ENCODE data around the gene SLC13A3.

Gene SLC13A3

GRCh38 chr20:46520540-46520939 is 130.7 kb downstream of the SLC13A3 start:
- H3K27me3 ChIP-seq (replicated peaks in 2 of 5; ENCODE audit: control insufficient read depth in 4 of 5, insufficient read depth in 5 of 5, low read length in 4 of 5): peaks cover 0 to 1% (median 0%) of the 10 kb centered on the region in 5 experiments
- ChIA-PET CTCF (interaction anchor here (0.9 to 3.9 kb wide), 14 partner anchors 10 to 179 kb away, joined by 3 to 29 read pairs (median 6); partner anchors contain the start of gene OCSTAMP), POLR2A (no interaction called here)
- DNase-seq: no peak
- no peak overlapping the region for H3K27ac ChIP-seq (ENCODE audit: insufficient read depth in 1 of 2, low read depth in 1 of 2, low read length in 2 of 2, poor library complexity in 1 of 2, severe bottlenecking in 2 of 2)
- H3K9me3 ChIP-seq (ENCODE audit: control extremely low read depth in 1 of 5, control insufficient read depth in 4 of 5, insufficient read depth in 2 of 5, low read depth in 1 of 5, low read length in 4 of 5): peaks cover 0 to 1% (median 0%) of the 10 kb centered on the region in 5 experiments
- no peak overlapping the region for H3K4me3 ChIP-seq (ENCODE audit: control insufficient read depth in 1 of 7, extremely low read depth in 1 of 7, insufficient read depth in 4 of 7, low read depth in 2 of 7, low read length in 6 of 7)
- no peaks in the 10 kb centered on the region for H3K36me3 ChIP-seq (ENCODE audit: control insufficient read depth in 4 of 4, insufficient read depth in 4 of 4, low read length in 3 of 4)
- H3K4me1 ChIP-seq (ENCODE audit: control extremely low read depth in 1 of 4, control insufficient read depth in 4 of 4, insufficient read depth in 4 of 4, low read length in 3 of 4): no peaks in the 10 kb centered on the region
- WGBS (ENCODE audit: insufficient coverage): 90% methylated on average over 2 of the region's 4 CpGs

GRCh38 chr20:46519471-46520068 is 131.7 kb downstream of the SLC13A3 start:
- Histone ChIP-seq H3K27ac (ENCODE audit: insufficient read depth in 1 of 2, low read depth in 1 of 2, low read length in 2 of 2, poor library complexity in 1 of 2, severe bottlenecking in 2 of 2) (no peak overlapping the region), H3K9me3 (ENCODE audit: control extremely low read depth in 1 of 5, control insufficient read depth in 4 of 5, insufficient read depth in 2 of 5, low read depth in 1 of 5, low read length in 4 of 5) (peaks cover 0 to 1% (median 0%) of the 10 kb centered on the region in 5 experiments), H3K27me3 (replicated peaks in 2 of 5; ENCODE audit: control insufficient read depth in 4 of 5, insufficient read depth in 5 of 5, low read length in 4 of 5) (no peaks in the 10 kb centered on the region), H3K4me1 (ENCODE audit: control extremely low read depth in 1 of 4, control insufficient read depth in 4 of 4, insufficient read depth in 4 of 4, low read length in 3 of 4) (no peaks in the 10 kb centered on the region), H3K4me3 (ENCODE audit: control insufficient read depth in 1 of 7, extremely low read depth in 1 of 7, insufficient read depth in 4 of 7, low read depth in 2 of 7, low read length in 6 of 7) (no peak overlapping the region), H3K36me3 (ENCODE audit: control insufficient read depth in 4 of 4, insufficient read depth in 4 of 4, low read length in 3 of 4) (no peaks in the 10 kb centered on the region)
- 100% methylated on average over 2 of the region's 3 CpGs for WGBS (ENCODE audit: insufficient coverage)
- ChIA-PET POLR2A (no interaction called here), CTCF (interaction anchor here (1.0 to 3.9 kb wide), 12 partner anchors 9 to 180 kb away, joined by 3 to 29 read pairs (median 6); partner anchors contain the start of gene OCSTAMP)
- DNase-seq: no peak

- WGBS (ENCODE audit: insufficient coverage): 4% methylated on average over 43 of the region's 49 CpGs
- H3K27me3 ChIP-seq (replicated peaks in 2 of 5; ENCODE audit: control insufficient read depth in 4 of 5, insufficient read depth in 5 of 5, low read length in 4 of 5): no peaks in the 10 kb centered on the region
- ChIA-PET POLR2A (no interaction called here), CTCF (interaction anchor here (0.7 to 1.7 kb wide), 3 partner anchors 26 to 61 kb away, joined by 3 to 4 read pairs (median 3); partner anchors contain the start of gene OCSTAMP)
- no peak within 1 kb of the TSS for H3K27ac ChIP-seq (ENCODE audit: insufficient read depth in 1 of 2, low read depth in 1 of 2, low read length in 2 of 2, poor library complexity in 1 of 2, severe bottlenecking in 2 of 2)
- DNase-seq: peak; percentile 21 to 60 (median 51)
- peaks cover 7 to 23% (median 17%) of the 10 kb centered on the region in 4 experiments for H3K4me1 ChIP-seq (ENCODE audit: control extremely low read depth in 1 of 4, control insufficient read depth in 4 of 4, insufficient read depth in 4 of 4, low read length in 3 of 4)
- no peaks in the 10 kb centered on the region for H3K36me3 ChIP-seq (ENCODE audit: control insufficient read depth in 4 of 4, insufficient read depth in 4 of 4, low read length in 3 of 4)
- H3K4me3 ChIP-seq (ENCODE audit: control insufficient read depth in 1 of 7, extremely low read depth in 1 of 7, insufficient read depth in 4 of 7, low read depth in 2 of 7, low read length in 6 of 7): peak within 1 kb of the TSS; percentile 64 to 85 (median 81)
- H3K9me3 ChIP-seq (ENCODE audit: control extremely low read depth in 1 of 5, control insufficient read depth in 4 of 5, insufficient read depth in 2 of 5, low read depth in 1 of 5, low read length in 4 of 5): peaks cover 0 to 1% (median 0%) of the 10 kb centered on the region in 5 experiments
These were observed 138.1 kb downstream of the SLC13A3 start, which contains the start of gene ZNF334 for GRCh38 chr20:46512943-46513844. Gene ZNF334, minus strand, starts transcription at chr20:46513559. Its CDS starts 1,457 bp downstream, at chr20:46512102.

GRCh38 chr20:46509523-46509922 is 141.7 kb downstream of the SLC13A3 start:
- Histone ChIP-seq H3K27ac (ENCODE audit: insufficient read depth in 1 of 2, low read depth in 1 of 2, low read length in 2 of 2, poor library complexity in 1 of 2, severe bottlenecking in 2 of 2) (no peak overlapping the region), H3K36me3 (ENCODE audit: control insufficient read depth in 4 of 4, insufficient read depth in 4 of 4, low read length in 3 of 4) (peaks cover 0 to 17% (median 0%) of the 10 kb centered on the region in 4 experiments), H3K9me3 (ENCODE audit: control extremely low read depth in 1 of 5, control insufficient read depth in 4 of 5, insufficient read depth in 2 of 5, low read depth in 1 of 5, low read length in 4 of 5) (peaks cover 0 to 21% (median 2%) of the 10 kb centered on the region in 5 experiments), H3K27me3 (replicated peaks in 2 of 5; ENCODE audit: control insufficient read depth in 4 of 5, insufficient read depth in 5 of 5, low read length in 4 of 5) (no peaks in the 10 kb centered on the region), H3K4me1 (ENCODE audit: control extremely low read depth in 1 of 4, control insufficient read depth in 4 of 4, insufficient read depth in 4 of 4, low read length in 3 of 4) (peaks cover 7 to 23% (median 17%) of the 10 kb centered on the region in 4 experiments), H3K4me3 (ENCODE audit: control insufficient read depth in 1 of 7, extremely low read depth in 1 of 7, insufficient read depth in 4 of 7, low read depth in 2 of 7, low read length in 6 of 7) (peak overlapping the region in 1 of 7 experiments; percentile 26)
- no CpG with 5 or more reads among the region's 2 CpGs for WGBS (ENCODE audit: insufficient coverage)
- CTCF ChIA-PET: interaction anchor here (0.8 to 2.7 kb wide), 5 partner anchors 10 to 28 kb away, joined by 3 to 11 read pairs (median 3); no protein-coding TSS in a partner anchor
- peak; percentile 71 to 96 (median 92) for DNase-seq
- POLR2A ChIA-PET: no interaction called here
